Hepatocyte (in vitro differentiated cells): Measurements from ENCODE around the gene CRYGA. TPM values are rescaled to one million over a fixed set of nuclear protein-coding genes. Genes with fewer than 3 reads are reported as not detected.

Experiments used
- DNase-seq: peaks from one replicate; pipeline ENCODE4 v3.0.0-alpha.2; 2016; ENCODE audit warnings: low spot score
- H2AFZ ChIP-seq: fragments of 200-600 bp; sonication (generic); 2 replicates; pipeline ENCODE4 v1.6.0; 2016; ENCODE audit warnings: antibody characterized with exemption, mild to moderate bottlenecking
- H3K27ac ChIP-seq: fragments of 200-600 bp; sonication (generic); 2 replicates; pipeline ENCODE4 v1.5.1; 2016; ENCODE audit warnings: mild to moderate bottlenecking
- H3K27me3 ChIP-seq: fragments of 200-600 bp; sonication (generic); 2 replicates; pipeline ENCODE4 v1.6.1; 2016
- H3K36me3 ChIP-seq: fragments of 200-600 bp; sonication (generic); replicated peaks from 2 replicates; pipeline ENCODE4 v1.5.1; 2016; ENCODE audit warnings: low read depth; ENCODE audit not compliant: insufficient read depth
- H3K4me1 ChIP-seq: fragments of 200-600 bp; sonication (generic); 2 replicates; pipeline ENCODE4 v1.5.1; 2016; ENCODE audit warnings: mild to moderate bottlenecking, moderate library complexity; ENCODE audit not compliant: insufficient read depth
- H3K4me2 ChIP-seq: fragments of 200-600 bp; sonication (generic); 2 replicates; pipeline ENCODE4 v1.6.0; 2016
- H3K4me3 ChIP-seq: fragments of 200-600 bp; sonication (generic); 2 replicates; pipeline ENCODE4 v1.5.1; 2016; ENCODE audit warnings: mild to moderate bottlenecking
- H3K79me2 ChIP-seq: fragments of 200-600 bp; sonication (generic); 2 replicates; pipeline ENCODE4 v1.6.0; 2017; ENCODE audit warnings: mild to moderate bottlenecking
- H3K9me2 ChIP-seq: fragments of 200-600 bp; sonication (generic); replicated peaks from 2 replicates; pipeline ENCODE4 v1.6.0; 2017; ENCODE audit warnings: mild to moderate bottlenecking; ENCODE audit not compliant: insufficient read depth
- H3K9me3 ChIP-seq: fragments of 200-600 bp; sonication (generic); 2 replicates; pipeline ENCODE4 v1.5.1; 2016; ENCODE audit warnings: low read depth, mild to moderate bottlenecking
- H4K20me1 ChIP-seq: fragments of 200-600 bp; sonication (generic); 2 replicates; pipeline ENCODE4 v1.6.0; 2016; ENCODE audit warnings: mild to moderate bottlenecking; ENCODE audit not compliant: insufficient read depth, poor library complexity, severe bottlenecking
- EZH2 ChIP-seq: fragments of 200-600 bp; sonication (generic); IDR thresholded peaks from 2 replicates; pipeline ENCODE4 v1.6.1; 2016; ENCODE audit warnings: antibody characterized with exemption, mild to moderate bottlenecking, borderline replicate concordance
- EZH2phosphoT487 ChIP-seq: fragments of 200-600 bp; sonication (generic); IDR thresholded peaks from one replicate; pipeline ENCODE4 v1.6.1; 2018; ENCODE audit warnings: antibody characterized with exemption, mild to moderate bottlenecking, low read depth, moderate library complexity; ENCODE audit not compliant: unreplicated experiment, severe bottlenecking
- WGBS: methylation state at CpG from one replicate; pipeline ENCODE4 v1.1.6; 2016; ENCODE audit warnings: low lambda C conversion rate; ENCODE audit errors: missing lambda C conversion rate; 5-methylcytosine and 5-hydroxymethylcytosine counted together
- polyA plus RNA-seq: library from polyadenylated mRNA; unstranded; fragments of >200 nt; fragmentation: Nextera tagmentation; extraction: Ambion mirVana; gene quantifications from 2 replicates; pipeline ENCODE4 v1.2.1, GENCODE V29; 2016
- total RNA-seq: library from RNA; depleted of rRNA; stranded (reverse); fragments of >200 nt; gene quantifications from 2 replicates; pipeline ENCODE4 v1.2.3, GENCODE V29; 2014
- TF ChIP-seq, protein P1 (sequence below): fragments of 200-600 bp; sonication (generic); IDR thresholded peaks from 2 replicates; pipeline ENCODE4 v1.5.1; 2016; ENCODE audit warnings: antibody characterized with exemption, mild to moderate bottlenecking; ENCODE audit not compliant: poor library complexity

The CRYGA gene
- total and polyA plus RNA-seq, 2 experiments from 2014 or later: not detected

- no peak for TF ChIP-seq EZH2
- TF ChIP-seq, protein P1, sequence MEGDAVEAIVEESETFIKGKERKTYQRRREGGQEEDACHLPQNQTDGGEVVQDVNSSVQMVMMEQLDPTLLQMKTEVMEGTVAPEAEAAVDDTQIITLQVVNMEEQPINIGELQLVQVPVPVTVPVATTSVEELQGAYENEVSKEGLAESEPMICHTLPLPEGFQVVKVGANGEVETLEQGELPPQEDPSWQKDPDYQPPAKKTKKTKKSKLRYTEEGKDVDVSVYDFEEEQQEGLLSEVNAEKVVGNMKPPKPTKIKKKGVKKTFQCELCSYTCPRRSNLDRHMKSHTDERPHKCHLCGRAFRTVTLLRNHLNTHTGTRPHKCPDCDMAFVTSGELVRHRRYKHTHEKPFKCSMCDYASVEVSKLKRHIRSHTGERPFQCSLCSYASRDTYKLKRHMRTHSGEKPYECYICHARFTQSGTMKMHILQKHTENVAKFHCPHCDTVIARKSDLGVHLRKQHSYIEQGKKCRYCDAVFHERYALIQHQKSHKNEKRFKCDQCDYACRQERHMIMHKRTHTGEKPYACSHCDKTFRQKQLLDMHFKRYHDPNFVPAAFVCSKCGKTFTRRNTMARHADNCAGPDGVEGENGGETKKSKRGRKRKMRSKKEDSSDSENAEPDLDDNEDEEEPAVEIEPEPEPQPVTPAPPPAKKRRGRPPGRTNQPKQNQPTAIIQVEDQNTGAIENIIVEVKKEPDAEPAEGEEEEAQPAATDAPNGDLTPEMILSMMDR: no peak
- no peak for TF ChIP-seq EZH2phosphoT487
- no peaks in the 10 kb centered on the region for H3K9me3 ChIP-seq
- H3K4me1 ChIP-seq: peaks cover 26% of the 10 kb centered on the region
- no peaks in the 10 kb centered on the region for H3K79me2 ChIP-seq
- H3K27me3 ChIP-seq: no peaks in the 10 kb centered on the region
- H3K27ac ChIP-seq: peak within 1 kb of the TSS; percentile 75
- H3K9me2 ChIP-seq: no peaks in the 10 kb centered on the region
- DNase-seq: peak; percentile 72
- 43% methylated on average over 19 of the region's 19 CpGs for WGBS
- peak within 1 kb of the TSS; percentile 62 for H3K4me2 ChIP-seq
- H4K20me1 ChIP-seq: no peaks in the 10 kb centered on the region
- H3K36me3 ChIP-seq: no peaks in the 10 kb centered on the region
- H2AFZ ChIP-seq: no peak within 1 kb of the TSS
- H3K4me3 ChIP-seq: no peak within 1 kb of the TSS
These were observed 33.4 kb downstream of the CRYGA start, which contains the start of gene CRYGC for GRCh38 chr2:208129744-208130711. CRYGC (minus strand) TSS chr2:208129828; CDS start chr2:208129792, 36 bp downstream.

GRCh38 chr2:208128136-208128535 lies 35.3 kb downstream of the CRYGA start:
- Histone ChIP-seq H3K27me3 (no peaks in the 10 kb centered on the region), H3K9me2 (no peaks in the 10 kb centered on the region), H3K36me3 (no peaks in the 10 kb centered on the region), H3K4me2 (no peak overlapping the region), H2AFZ (no peak overlapping the region), H4K20me1 (no peaks in the 10 kb centered on the region), H3K27ac (no peak overlapping the region), H3K4me1 (peaks cover 27% of the 10 kb centered on the region), H3K4me3 (no peak overlapping the region), H3K79me2 (no peaks in the 10 kb centered on the region), H3K9me3 (no peaks in the 10 kb centered on the region)
- DNase-seq: no peak
- WGBS: 98% methylated on average over 12 of the region's 12 CpGs
- TF ChIP-seq EZH2phosphoT487 (no peak), EZH2 (no peak)
- TF ChIP-seq, protein P1: no peak

DNA sequence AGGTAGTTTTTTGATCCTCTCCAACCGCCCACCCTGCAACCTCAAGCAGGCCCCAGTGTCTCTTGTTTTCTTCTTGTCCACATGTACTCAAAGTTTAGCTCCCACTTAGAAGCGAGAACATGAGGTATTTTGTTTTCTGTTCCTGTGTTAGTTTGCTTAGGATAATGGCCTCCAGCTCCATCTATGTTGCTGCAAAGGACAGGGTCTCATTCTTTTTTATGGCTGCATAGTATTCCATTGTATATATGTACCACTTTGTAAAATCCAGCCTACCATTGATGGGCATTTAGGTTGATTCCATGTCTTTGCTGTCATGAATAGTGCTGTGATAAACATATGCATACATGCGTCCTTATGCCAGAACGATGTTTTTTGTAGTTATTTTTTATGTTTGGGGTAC lies 36.3 kb downstream of the CRYGA start:
- H3K4me3 ChIP-seq: no peak overlapping the region
- H4K20me1 ChIP-seq: no peaks in the 10 kb centered on the region
- no peak overlapping the region for H2AFZ ChIP-seq
- H3K4me2 ChIP-seq: no peak overlapping the region
- H3K4me1 ChIP-seq: peaks cover 27% of the 10 kb centered on the region
- no peak for DNase-seq
- TF ChIP-seq EZH2phosphoT487: no peak
- TF ChIP-seq, protein P1: no peak
- TF ChIP-seq EZH2: no peak
- no peaks in the 10 kb centered on the region for H3K27me3 ChIP-seq
- no peaks in the 10 kb centered on the region for H3K9me2 ChIP-seq
- H3K36me3 ChIP-seq: no peaks in the 10 kb centered on the region
- no peaks in the 10 kb centered on the region for H3K9me3 ChIP-seq
- H3K27ac ChIP-seq: no peak overlapping the region
- 96% methylated on average over 4 of the region's 4 CpGs for WGBS
- no peaks in the 10 kb centered on the region for H3K79me2 ChIP-seq
